Upper lobe of left lung (tissue), 6 donors: Measurements from ENCODE around the gene C12orf60. TPM values are rescaled to one million over a fixed set of nuclear protein-coding genes. Genes with fewer than 3 reads are reported as not detected.

Experiments used
- ATAC-seq, 2 donors: fragments of 200-7000 bp; cut with Tn5 transposase; one replicate each; pipeline ENCODE4 v1.9.1; 2022; ENCODE audit warnings: mild to moderate bottlenecking in 2 of 2, moderate library complexity in 2 of 2; ENCODE audit not compliant: low FRiP score in 2 of 2
- DNase-seq, 2 donors: peaks; one replicate each; pipeline ENCODE4 v3.0.0-alpha.2; 2019 to 2020
- H3K27ac ChIP-seq, 4 donors: fragments of 200-600 bp; sonication (generic); one replicate each; pipeline ENCODE4 v1.5.1; 2016 to 2019
- H3K27me3 ChIP-seq, 4 donors: fragments of 200-600 bp; sonication (generic); one replicate each; pipeline ENCODE4 v1.5.1; 2017 to 2019
- H3K36me3 ChIP-seq, 4 donors: fragments of 200-600 bp; sonication (generic); one replicate each; pipeline ENCODE4 v1.5.1; 2016 to 2019
- H3K4me1 ChIP-seq, 4 donors: fragments of 200-600 bp; sonication (generic); one replicate each; pipeline ENCODE4 v1.5.1; 2018 to 2019
- H3K4me3 ChIP-seq, 4 donors: fragments of 200-600 bp; sonication (generic); one replicate each; pipeline ENCODE4 v1.5.1; 2017 to 2019; ENCODE audit warnings: mild to moderate bottlenecking in 2 of 4, moderate library complexity in 1 of 4
- H3K9me3 ChIP-seq, 4 donors: fragments of 200-600 bp; sonication (generic); one replicate each; pipeline ENCODE4 v1.5.1; 2018 to 2019
- CTCF ChIP-seq, 6 experiments: fragments of 450-650 bp in 4 of 6; fragments of 200-600 bp in 2 of 6; sonication (generic) in 2 of 6; IDR thresholded peaks; one replicate each; pipeline ENCODE4 v1.5.1; 2016 to 2019; ENCODE audit warnings: antibody characterized with exemption in 6 of 6
- EP300 ChIP-seq, 4 donors: sonication (generic); formaldehyde crosslinking; IDR thresholded peaks; one replicate each; pipeline ENCODE4 v1.5.1; 2017; ENCODE audit warnings: antibody characterized with exemption in 4 of 4, control low read depth in 2 of 4
- POLR2A ChIP-seq, 4 donors: fragments of 450-650 bp; IDR thresholded peaks; one replicate each; pipeline ENCODE4 v1.5.1; 2016 to 2017; ENCODE audit warnings: antibody characterized with exemption in 4 of 4, mild to moderate bottlenecking in 2 of 4
- POLR2AphosphoS5 ChIP-seq, 2 donors: sonication (generic); formaldehyde crosslinking; IDR thresholded peaks; one replicate each; pipeline ENCODE4 v1.5.1; 2017; ENCODE audit warnings: antibody characterized with exemption in 2 of 2
- WGBS, 2 donors: methylation state at CpG; one replicate each; pipeline ENCODE4 v1.1.5; 2017 to 2018; 5-methylcytosine and 5-hydroxymethylcytosine counted together
- total RNA-seq, 6 donors: library from RNA; depleted of rRNA in 4 of 6; stranded (reverse); fragments of >200 nt in 4 of 6; gene quantifications; one replicate each; pipeline versions ENCODE4 v1.1.0 to v1.2.1, GENCODE V29; 2016 to 2021
- donor health status: DM: no; HTN: no; CAD: no; lungs with moderate emphysema.
- donor health status: DM: no; HTN: yes; CAD: no; lungs with severe emphysema.

The C12orf60 gene
- total RNA-seq, 6 donors from 2014 or later, result 0.33 to 3.4 (median 0.94) TPM; not detected in 1

- 85 to 92% methylated on average over 1 of the region's 1 CpG for WGBS, 2 donors
- H3K4me1 ChIP-seq, result peaks cover 0 to 4% (median 0%) of the 10 kb centered on the region in 4 donors
- no peak overlapping the region for H3K4me3 ChIP-seq
- DNase-seq (no peak), ATAC-seq (no peak)
- H3K27me3 ChIP-seq, result no peaks in the 10 kb centered on the region
- no peak for TF ChIP-seq POLR2A (IDR thresholded peaks at IDR 0.05)
- no peak for TF ChIP-seq EP300 (IDR thresholded peaks at IDR 0.05)
- no peak for TF ChIP-seq POLR2AphosphoS5 (IDR thresholded peaks at IDR 0.05)
- no peak for TF ChIP-seq CTCF (IDR thresholded peaks at IDR 0.05)
- H3K9me3 ChIP-seq, result peaks cover 0 to 14% (median 5%) of the 10 kb centered on the region in 4 donors
- H3K27ac ChIP-seq, result no peak overlapping the region
- H3K36me3 ChIP-seq, result no peaks in the 10 kb centered on the region
These were observed 55.0 kb downstream of the C12orf60 start for GRCh38 chr12:14858513-14858912.

GRCh38 chr12:14860490-14860889 lies 57.0 kb downstream of the C12orf60 start:
- no peak for TF ChIP-seq EP300 (IDR thresholded peaks at IDR 0.05)
- no peak for TF ChIP-seq CTCF (IDR thresholded peaks at IDR 0.05)
- TF ChIP-seq POLR2A (IDR thresholded peaks at IDR 0.05), result no peak
- TF ChIP-seq POLR2AphosphoS5 (IDR thresholded peaks at IDR 0.05), result no peak
- Histone ChIP-seq H3K27me3 (no peaks in the 10 kb centered on the region), H3K4me1 (no peaks in the 10 kb centered on the region), H3K27ac (no peak overlapping the region), H3K36me3 (no peaks in the 10 kb centered on the region), H3K9me3 (peaks cover 0 to 14% (median 5%) of the 10 kb centered on the region in 4 donors), H3K4me3 (no peak overlapping the region)
- DNase-seq (no peak), ATAC-seq (no peak)

- Histone ChIP-seq H3K27me3 (no peaks in the 10 kb centered on the region), H3K4me1 (no peaks in the 10 kb centered on the region), H3K36me3 (no peaks in the 10 kb centered on the region), H3K9me3 (no peaks in the 10 kb centered on the region), H3K4me3 (no peak overlapping the region), H3K27ac (no peak overlapping the region)
- no peak for TF ChIP-seq CTCF (IDR thresholded peaks at IDR 0.05)
- TF ChIP-seq POLR2A (IDR thresholded peaks at IDR 0.05), result no peak
- TF ChIP-seq EP300 (IDR thresholded peaks at IDR 0.05), result no peak
- no peak for TF ChIP-seq POLR2AphosphoS5 (IDR thresholded peaks at IDR 0.05)
- DNase-seq, result peak in 1 of 2 donors; percentile 1
- WGBS, 2 donors, result 93 to 94% methylated on average over 3 of the region's 3 CpGs
- ATAC-seq, result no peak
These were observed 65.5 kb downstream of the C12orf60 start for GRCh38 chr12:14868916-14869506.

- Histone ChIP-seq H3K4me1 (no peaks in the 10 kb centered on the region), H3K36me3 (no peaks in the 10 kb centered on the region), H3K9me3 (no peaks in the 10 kb centered on the region), H3K4me3 (no peak overlapping the region), H3K27me3 (no peaks in the 10 kb centered on the region), H3K27ac (no peak overlapping the region)
- DNase-seq (no peak), ATAC-seq (no peak)
- WGBS, 2 donors, result 93 to 100% methylated on average over 1 of the region's 1 CpG
- TF ChIP-seq CTCF (IDR thresholded peaks at IDR 0.05) (no peak), EP300 (IDR thresholded peaks at IDR 0.05) (no peak), POLR2AphosphoS5 (IDR thresholded peaks at IDR 0.05) (no peak), POLR2A (IDR thresholded peaks at IDR 0.05) (no peak)
These were observed 67.8 kb downstream of the C12orf60 start for GRCh38 chr12:14871247-14871646.

- no peaks in the 10 kb centered on the region for H3K27me3 ChIP-seq
- H3K27ac ChIP-seq, result no peak overlapping the region
- no peaks in the 10 kb centered on the region for H3K36me3 ChIP-seq
- TF ChIP-seq CTCF (IDR thresholded peaks at IDR 0.05) (no peak), POLR2AphosphoS5 (IDR thresholded peaks at IDR 0.05) (no peak), POLR2A (IDR thresholded peaks at IDR 0.05) (no peak), EP300 (IDR thresholded peaks at IDR 0.05) (no peak)
- no peaks in the 10 kb centered on the region for H3K9me3 ChIP-seq
- 90 to 93% methylated on average over 1 of the region's 1 CpG for WGBS, 2 donors
- ATAC-seq (no peak), DNase-seq (no peak)
- no peaks in the 10 kb centered on the region for H3K4me1 ChIP-seq
- no peak overlapping the region for H3K4me3 ChIP-seq
These were observed 68.4 kb downstream of the C12orf60 start for GRCh38 chr12:14871886-14872285.
